NCI-H128 (cell line): ENCODE data around the gene GPD1.
"Not testable (repeated sequence)": the region's sequence is repeated elsewhere in the genome, so short reads cannot be mapped to it uniquely, and the experiment has no call there.

ENCODE experiments used
- DNase-seq: peaks from one replicate; lab custom pipeline; 2025; ENCODE audit not compliant: unreplicated experiment; lab: John Stamatoyannopoulos, UW

Gene GPD1

DNA sequence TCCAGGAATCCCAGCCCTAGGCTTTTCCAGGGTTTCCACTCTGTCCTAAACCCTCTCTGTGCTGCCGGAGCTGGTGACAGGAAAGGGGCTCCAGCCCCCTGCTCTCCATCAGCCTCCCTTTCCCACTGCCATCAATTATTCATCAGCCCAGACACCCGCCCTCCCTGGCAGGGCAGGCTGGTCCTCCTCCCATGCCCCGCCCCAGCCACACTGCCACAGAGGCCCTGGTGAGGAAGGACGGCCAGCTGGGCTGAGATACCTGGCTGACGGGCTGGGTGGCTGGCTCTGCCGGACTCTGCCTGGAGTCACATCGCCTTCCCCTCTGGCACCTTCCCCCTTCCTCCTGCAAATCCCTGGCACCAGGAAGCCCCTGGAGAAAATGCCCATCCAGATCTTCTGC lies 30.6 kb upstream of the GPD1 start:
- DNase-seq, result no peak

DNA sequence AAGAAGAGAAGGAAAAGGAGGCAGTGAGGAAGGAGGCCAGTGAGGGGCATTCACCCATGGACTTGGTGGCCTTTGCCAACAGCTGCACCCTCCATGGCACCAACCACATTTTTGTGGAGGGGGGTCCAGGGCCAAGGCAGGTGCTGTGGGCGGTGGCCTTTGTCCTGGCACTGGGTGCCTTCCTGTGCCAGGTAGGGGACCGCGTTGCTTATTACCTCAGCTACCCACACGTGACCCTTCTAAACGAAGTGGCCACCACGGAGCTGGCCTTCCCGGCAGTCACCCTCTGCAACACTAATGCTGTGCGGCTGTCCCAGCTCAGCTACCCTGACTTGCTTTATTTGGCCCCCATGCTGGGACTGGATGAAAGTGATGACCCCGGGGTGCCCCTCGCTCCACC lies 30.1 kb upstream of the GPD1 start:
- DNase-seq, result no peak

DNA sequence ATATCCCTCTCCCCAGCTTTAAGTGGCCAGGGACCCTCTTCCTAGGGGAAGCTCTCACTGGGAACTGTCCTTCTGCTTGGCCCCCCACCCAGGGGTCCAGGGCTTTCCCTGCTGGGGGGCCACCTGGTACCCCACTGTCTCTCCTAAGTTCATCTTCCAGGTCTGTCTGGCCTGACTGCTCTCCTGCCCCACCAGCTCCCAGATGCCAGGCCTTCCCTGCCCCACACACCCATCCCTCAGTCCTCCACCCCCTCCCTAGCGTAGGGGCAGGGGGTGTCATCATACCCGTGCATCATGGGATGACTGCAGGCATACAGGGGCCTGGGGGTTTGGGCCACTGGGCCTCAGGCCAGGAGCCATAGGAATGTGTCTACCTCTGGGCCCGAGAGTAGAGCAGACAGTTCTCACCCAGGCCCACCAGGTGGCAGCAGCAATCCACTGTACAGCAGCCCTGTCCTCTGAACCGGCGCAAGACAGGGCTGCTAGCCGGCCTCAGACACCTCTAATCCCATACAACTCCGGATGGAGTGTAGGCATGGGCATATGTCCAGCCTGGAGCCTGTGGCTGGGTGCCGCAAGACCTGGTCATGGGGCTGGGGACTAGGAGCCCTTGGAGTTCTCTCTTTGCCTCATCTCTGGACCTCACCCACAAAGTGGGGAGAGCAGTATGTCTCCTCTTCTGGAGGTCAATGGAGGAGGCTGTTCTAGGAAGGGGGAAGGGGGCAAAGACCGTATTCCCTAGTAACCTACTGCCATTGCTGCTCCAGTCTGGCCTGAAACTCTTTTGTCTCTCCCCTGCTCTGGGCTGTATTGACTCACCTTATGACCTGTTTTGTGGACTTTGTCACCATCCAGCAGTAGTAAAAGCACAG lies 28.6 kb upstream of the GPD1 start:
- peak; percentile 72 for DNase-seq

DNA sequence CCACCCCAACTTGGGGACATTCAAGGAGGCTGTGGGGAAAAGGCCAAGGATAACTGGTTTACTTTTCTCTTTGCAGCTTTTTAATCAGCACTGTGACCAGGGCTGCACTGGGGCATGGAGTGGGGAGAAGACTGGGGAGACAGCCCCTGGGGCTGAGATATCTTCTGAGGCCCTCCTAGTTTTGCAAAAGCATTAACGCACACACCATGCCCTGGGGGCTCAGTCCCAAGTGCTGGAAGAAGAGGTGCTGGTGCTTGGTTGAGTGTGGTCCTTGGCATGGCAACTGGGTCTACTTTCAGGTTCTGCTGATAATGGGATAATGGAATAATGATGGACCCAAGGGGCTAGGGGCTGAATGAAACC lies 28.0 kb upstream of the GPD1 start:
- no peak for DNase-seq

DNA sequence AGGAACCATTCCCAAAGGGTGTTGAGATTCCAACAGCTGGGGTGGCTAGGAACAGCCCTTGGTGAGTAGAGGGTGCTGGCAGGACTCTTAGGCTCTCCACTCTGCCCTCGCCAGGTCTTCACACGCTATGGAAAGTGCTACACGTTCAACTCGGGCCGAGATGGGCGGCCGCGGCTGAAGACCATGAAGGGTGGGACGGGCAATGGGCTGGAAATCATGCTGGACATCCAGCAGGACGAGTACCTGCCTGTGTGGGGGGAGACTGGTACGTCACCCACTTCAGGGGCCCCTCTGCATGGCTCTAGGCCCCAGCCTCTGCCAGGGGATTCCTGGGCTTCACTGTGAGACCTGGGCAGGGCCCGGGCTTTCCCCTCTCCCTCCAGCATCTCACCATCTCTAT lies 26.7 kb upstream of the GPD1 start:
- DNase-seq, result no peak

DNA sequence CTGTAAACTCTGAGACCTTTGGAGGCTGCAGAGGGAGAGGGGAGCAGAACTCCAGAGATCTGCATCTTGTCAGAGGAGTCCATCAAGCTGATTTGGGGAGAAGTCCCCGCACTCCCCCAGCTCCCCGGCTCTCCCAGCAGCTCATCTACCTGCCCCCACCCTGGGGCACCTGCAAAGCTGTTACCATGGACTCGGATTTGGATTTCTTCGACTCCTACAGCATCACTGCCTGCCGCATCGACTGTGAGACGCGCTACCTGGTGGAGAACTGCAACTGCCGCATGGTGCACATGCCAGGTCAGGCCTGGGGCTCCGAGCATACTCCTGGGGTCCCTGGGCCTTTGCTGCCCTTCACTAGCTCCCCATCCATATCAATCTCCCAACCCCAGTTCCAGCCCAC lies 25.5 kb upstream of the GPD1 start:
- no peak for DNase-seq

DNA sequence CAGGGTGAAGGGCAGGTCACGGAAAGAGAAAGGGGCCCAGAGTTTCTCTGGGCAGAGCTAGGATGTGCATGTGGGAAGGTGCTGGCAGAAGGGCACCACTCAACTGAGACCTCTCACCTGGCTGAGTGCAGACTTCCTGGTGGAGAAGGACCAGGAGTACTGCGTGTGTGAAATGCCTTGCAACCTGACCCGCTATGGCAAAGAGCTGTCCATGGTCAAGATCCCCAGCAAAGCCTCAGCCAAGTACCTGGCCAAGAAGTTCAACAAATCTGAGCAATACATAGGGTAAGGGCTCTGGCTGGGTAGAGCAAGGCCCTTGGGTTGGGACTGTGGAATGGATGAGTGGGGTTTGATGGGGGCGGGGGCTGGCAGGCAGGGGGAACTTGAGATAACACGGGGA lies 24.0 kb upstream of the GPD1 start:
- no peak for DNase-seq

DNA sequence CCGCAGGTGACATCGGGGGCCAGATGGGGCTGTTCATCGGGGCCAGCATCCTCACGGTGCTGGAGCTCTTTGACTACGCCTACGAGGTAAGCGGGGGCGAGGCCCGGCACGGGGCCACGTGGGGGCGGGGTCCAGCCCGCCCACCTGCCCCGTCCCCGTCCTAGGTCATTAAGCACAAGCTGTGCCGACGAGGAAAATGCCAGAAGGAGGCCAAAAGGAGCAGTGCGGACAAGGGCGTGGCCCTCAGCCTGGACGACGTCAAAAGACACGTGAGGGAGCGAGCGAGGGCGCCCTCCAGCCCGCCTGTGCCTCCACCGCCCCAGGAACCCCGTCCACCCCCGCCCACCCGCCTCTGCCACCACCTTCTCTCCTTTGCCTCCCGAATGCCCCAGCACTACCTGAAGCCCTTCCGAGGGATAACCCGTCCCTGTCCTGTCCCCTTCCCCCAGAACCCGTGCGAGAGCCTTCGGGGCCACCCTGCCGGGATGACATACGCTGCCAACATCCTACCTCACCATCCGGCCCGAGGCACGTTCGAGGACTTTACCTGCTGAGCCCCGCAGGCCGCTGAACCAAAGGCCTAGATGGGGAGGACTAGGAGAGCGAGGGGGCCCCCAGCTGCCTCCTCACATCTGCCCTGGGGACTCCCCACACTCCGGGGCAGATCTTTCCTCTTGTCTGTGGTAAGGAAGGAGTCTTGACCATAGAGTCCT lies 22.6 kb upstream of the GPD1 start:
- DNase-seq, result no peak

DNA sequence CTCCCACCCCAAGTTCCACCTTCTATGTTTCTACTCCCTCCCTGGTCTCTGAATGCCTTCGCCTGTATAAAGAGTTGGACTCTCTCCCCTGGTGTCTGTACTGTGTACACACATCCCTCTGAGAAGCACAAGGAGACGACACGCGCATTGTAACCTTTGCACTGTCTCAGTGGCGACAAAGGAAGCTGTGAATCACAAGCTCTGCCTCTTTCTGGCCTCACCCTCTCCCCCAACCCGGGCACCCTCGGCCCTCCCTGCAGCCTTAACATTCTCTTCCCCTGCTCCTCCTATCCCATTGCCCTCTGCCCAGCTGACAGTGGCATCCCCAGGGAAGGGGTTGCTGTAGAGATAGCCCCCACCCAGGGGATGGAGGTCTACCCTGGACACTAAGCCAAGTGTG lies 21.2 kb upstream of the GPD1 start:
- no peak for DNase-seq

DNA sequence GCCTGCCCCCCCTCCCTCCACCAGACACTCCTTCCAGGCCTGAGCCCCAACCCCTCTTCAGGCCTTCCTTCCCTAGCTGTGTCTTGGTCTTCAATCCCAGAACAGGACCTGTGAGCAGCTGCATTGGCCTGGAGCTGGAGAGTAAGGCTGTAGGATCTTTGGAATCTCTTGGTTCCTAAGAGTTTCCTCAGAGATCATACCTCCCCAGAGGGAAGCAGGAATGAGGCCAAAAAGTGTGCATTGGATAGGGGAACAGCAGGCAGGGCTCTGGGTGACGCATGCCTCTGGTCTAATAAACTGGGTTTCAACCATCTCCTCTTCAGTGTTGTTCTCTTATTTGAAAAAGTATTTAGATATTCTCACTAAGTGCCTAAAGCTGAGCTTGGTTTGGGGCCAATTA lies 20.5 kb upstream of the GPD1 start:
- no peak for DNase-seq

DNA sequence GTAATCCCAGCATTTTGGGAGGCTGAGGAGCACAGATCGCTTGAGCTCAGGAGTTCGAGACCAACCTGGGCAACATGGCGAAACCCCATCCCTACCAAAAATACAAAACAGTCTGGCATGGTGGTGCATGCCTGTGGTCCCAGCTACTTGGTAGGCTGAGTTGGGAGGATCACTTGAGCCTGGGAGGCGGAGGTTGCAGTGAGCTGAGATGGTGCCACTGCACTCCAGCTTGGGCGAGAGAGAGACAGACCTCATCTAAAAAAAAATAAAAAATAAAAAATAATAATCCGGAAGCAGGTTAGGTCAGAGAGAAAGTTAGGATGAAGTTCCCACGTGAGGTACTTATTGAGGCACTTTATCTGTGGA lies 19.4 kb upstream of the GPD1 start:
- not testable (repeated sequence) for DNase-seq

DNA sequence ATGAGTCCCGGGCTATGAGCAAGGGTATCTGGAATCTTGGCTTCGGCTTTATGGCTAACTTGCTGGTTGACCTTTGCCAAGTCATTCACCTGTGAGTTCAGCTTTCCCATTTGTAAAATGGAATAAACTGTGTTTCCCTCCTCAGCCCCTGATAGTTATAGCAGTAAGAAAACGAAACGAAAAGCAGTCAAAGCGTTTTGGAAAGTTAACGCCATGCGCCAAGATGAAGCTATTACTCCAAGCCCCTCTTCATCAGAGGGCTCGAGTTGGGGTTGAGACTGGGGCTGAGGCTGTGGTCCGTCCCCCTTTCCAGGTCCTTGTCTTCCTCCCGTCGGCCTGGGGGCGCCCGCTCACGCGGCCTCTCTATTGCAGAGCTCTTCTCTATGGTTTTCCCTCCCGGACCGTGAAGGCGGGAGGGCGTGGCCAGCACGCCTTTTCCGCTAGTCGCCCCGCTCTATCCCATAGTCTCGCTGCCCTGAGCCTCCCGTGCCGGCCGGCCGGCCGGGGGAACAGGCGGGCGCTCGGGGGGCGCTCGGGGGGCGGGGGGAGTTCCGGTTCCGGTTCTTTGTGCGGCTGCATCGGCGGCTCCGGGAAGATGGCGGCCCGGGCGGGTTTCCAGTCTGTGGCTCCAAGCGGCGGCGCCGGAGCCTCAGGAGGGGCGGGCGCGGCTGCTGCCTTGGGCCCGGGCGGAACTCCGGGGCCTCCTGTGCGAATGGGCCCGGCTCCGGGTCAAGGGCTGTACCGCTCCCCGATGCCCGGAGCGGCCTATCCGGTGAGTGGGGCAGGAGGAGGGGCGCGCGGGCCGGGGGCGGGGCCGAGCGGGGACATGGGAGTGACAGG lies 18.8 kb upstream of the GPD1 start, which contains the start of gene SMARCD1:
Gene SMARCD1 (plus strand): TSS at position 568 of the 840 bp plus-strand sequence. CDS start 28 bp downstream, at position 596.
- peak; percentile 89 for DNase-seq

DNA sequence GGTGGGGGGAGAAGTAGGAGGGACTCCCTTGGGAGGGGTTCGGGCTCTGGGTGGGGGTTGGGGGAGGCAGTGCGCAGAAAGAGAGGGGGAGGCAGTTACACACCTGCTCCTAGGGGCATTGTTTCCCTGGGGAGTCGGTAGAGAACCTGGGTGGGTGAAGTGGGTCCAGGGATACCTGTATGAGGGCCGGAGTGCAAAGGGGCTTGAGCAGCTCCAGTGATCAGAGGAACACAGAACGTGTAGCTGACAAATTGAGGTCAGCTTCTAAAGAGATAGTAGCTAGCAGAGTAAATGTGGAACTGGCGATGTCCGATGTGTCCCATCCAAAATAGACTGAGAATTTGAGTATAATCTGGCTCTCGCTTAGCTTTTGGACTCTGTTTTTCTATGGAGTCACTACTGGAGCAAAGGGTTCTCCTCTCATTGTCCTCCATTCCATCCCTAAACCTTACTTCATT lies 18.2 kb upstream of the GPD1 start:
- DNase-seq, result no peak

DNA sequence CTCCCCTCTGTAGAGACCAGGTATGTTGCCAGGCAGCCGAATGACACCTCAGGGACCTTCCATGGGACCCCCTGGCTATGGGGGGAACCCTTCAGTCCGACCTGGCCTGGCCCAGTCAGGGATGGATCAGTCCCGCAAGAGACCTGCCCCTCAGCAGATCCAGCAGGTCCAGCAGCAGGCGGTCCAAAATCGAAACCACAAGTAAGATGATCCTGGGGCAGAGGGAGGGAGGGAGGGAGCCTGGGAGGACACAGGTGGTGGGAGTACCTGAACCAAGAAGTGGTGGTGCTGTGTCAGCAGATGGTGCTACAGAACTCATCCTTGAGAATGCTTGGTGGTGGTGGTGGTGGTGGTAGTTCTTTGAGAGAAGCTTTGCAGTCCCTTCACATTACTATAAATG lies 17.7 kb upstream of the GPD1 start:
- no peak for DNase-seq

DNA sequence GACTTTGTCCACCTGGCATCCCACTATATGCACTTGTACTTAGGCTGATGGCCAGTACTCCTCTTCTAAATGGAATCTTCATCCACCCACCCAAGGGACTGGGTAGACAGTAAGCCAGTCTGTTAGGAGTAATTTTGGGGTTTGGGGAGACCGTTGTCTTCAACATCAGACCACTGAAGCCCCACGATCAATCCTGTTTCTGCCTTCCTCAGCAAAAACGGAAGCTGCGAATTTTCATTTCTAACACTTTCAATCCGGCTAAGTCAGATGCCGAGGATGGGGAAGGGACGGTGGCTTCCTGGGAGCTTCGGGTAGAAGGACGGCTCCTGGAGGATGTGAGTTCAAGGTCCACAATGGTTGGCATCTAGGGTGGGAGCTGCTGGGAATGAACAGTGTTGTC lies 16.7 kb upstream of the GPD1 start:
- DNase-seq, result no peak

DNA sequence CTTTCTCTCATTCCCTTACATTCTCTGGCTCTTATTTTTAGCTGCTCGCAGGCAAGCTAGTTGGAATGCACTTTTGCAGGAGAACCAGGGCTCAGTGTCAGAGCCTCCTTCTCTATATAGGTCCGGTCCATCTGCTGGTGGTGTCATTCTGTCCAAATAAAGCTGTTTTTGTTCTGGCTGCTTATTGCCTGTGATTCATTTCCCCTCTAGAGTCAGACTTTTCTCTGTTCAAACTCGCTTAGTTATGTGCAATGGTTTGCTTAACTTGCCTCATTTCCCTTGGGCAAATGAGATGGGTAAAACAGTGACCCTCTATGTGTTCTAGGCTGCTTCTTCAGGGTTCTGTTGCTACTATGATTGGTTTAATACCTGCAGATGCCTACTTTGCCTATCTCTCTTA lies 15.8 kb upstream of the GPD1 start:
- no peak for DNase-seq

DNA sequence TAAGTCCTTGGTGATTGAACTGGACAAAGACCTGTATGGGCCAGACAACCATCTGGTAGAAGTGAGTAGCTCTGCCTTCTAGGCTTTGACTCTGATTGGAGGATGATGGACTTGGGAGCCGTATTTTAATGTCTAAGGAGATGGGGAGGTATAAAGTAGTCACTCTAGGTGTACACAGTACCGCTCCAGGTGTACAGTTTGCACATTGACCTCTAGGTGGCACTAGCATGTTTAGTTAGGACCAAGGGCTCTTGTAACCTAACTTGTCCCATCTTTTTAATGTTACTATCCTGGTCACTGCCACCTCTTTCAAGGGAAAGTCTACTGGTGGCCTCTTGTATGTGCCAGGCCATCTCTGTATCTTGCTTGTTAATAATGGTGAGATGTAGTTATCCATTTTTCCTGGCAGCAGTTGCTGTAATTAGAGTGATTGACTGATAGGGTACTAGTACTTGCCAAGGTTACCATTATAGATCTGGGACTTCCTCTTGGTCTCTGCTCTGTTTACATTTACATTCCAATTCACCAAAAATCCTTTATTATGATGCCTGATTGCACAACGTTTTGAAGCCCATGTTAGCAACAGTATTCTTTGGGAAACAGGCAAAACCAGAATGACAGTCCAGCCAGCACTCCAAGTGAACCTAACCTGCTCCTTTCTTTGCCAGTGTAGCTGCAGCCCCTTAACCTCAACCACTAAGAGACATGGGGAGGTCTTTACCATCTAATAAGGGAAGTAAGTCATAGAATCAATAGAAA lies 15.1 kb upstream of the GPD1 start:
- peak; percentile 44 for DNase-seq

DNA sequence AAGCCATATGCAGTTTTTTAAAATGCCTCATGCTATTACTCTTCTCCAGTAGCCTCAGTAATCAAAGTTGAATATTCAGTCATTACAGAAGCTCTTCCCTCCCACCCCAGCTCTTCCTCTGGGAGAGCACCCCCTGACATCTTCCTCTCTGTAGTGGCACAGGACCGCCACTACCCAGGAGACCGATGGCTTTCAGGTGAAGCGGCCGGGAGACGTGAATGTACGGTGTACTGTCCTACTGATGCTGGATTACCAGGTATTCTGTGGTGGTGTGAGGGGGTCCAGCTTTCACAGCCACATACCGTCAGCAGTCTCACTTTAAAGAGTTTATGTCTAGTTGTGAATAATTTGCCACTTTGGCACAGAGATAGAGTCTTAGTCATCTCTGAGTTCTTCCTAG lies 14.1 kb upstream of the GPD1 start:
- no peak for DNase-seq

DNA sequence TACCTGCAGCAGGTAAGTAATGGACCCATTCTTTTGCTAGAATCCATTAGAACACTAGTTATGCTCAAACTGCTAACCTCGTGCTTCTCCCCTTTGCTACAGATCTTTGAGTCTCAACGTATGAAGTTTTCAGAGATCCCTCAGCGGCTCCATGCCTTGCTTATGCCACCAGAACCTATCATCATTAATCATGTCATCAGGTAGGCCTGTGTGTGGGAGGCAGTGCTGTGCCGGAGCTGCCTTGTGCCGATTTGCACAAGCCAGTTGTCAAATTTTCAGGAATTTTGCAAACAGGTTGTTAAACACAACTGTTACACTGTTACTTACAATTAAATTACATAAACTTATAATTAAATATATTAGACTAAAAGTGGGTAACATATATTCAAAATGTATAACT lies 13.4 kb upstream of the GPD1 start:
- no peak for DNase-seq

DNA sequence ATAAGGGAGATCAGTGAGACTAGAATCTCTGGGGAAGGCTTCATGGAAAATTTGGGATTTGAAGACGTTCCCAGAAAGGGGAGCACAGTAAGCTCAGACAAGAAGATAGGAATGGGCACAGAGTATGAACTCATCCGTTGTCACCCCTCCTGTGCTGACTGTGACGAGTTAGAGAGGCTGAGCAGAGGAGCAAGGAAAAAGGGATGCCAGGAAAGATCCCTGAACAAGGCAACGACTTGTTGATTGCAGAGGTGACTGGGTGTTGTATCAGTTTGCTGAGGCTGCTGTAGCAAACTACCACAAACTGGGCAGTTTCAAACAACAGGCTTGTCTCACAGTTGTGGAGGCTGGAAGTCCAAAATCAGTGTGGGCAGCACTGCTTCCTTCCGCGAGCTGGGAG lies 5.9 kb upstream of the GPD1 start:
- DNase-seq, result no peak
